GM18498 (cell line): ENCODE data around the gene TRIM63.

Source experiments
- ATAC-seq: cut with Tn5 transposase; IDR thresholded peaks from one replicate; pipeline ENCODE4 v1.9.1; 2021; ENCODE audit warnings: mild to moderate bottlenecking, moderate library complexity; ENCODE audit not compliant: unreplicated experiment

Gene TRIM63

DNA sequence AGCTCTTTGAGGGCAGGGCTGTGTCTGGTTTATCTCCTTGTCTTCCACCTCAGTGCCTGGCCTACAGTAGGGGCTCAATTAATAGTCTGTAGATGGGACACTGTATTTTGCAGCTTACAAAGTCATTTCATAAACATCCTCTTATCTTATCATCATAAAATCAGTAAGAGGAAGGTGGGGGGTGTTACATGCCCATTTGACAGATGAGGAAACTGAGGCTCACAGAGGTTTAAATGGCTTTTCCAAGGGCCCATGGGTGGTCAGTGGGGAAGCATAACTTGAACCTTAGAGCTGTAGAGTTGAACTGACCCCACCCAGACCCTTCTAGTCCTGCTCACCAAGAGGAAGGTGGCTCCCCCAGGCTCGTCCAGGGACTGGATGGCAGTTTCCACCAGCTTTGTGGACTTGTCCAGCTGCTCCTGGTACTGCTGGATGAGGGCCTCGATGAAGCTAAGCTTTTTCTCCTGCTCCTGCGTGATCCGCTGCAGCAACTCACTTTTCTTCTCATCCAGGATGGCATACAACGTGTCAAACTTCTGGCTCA is 9.3 kb downstream of the TRIM63 start:
- ATAC-seq: no peak

DNA sequence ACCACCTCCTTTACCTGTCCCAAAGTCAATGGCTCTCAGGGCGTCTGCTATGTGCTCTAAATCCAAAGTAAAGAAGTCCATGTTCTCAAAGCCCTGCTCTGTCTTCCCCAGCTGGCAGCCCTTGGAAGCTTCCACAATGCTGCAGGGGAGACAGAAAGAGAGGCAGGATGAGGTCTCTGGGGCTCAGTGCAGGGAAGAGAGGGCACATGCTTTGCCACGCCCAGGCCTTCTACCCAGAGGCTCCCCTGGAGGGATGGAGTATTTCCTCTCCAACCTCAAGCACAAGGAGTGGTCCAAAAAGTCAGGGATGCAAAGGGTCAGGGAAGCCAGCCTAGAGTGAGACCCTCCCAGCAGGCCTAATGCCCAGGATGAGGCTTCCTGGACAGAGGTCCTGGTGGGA is 10.2 kb downstream of the TRIM63 start:
- ATAC-seq: no peak

- ATAC-seq: no peak
Observed at GRCh38 chr1:26055041-26055440, 12.4 kb downstream of the TRIM63 start.

GRCh38 chr1:26053718-26054560 is 13.5 kb downstream of the TRIM63 start:
- ATAC-seq: no peak

GRCh38 chr1:26050248-26050640 is 17.2 kb downstream of the TRIM63 start:
- ATAC-seq: no peak

GRCh38 chr1:26049531-26050247 is 17.7 kb downstream of the TRIM63 start:
- no peak for ATAC-seq

GRCh38 chr1:26047278-26047874 is 20.1 kb downstream of the TRIM63 start:
- no peak for ATAC-seq

DNA sequence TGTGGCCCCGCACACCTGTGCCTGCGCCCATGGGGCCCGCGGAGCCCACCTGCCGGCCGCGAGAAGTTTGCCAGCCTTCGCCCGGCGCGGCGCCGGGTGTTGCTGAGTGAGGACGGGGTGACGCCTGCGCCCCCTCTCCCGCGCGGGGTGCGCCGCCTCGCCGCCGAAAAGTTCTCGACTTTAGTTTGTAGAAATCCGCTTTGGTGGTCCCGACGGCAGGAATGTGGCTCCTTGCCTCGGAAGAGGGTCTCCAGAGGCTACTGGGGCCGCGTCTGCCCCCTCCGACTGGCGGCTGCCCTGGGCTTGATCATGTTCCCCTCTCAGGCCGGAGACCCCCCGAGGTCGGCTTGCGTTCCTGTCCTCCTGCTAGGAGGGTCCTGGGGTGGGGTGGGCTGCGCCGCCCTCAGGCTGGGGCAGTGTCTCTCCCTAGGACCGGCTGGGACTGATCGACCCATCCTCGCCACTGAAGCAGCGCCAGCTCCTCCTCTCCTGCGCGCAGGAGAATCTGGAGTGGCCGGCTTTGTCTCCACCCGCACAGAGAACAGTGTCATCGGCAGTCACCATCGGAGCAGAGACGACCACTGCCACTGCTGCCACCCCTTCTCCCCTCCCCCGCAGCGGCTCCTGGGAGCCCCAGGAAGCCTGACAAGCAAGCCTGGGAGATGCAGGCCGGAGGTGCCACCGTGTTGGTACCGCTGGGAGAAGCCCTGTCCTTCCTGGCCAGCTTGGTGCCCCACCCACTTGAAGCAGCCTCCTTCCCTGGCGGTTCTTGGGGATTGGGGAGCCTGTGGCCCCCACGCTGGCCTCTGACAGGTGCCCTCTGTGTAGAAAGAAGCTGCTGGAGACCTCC is 21.0 kb downstream of the TRIM63 start:
- ATAC-seq: no peak

DNA sequence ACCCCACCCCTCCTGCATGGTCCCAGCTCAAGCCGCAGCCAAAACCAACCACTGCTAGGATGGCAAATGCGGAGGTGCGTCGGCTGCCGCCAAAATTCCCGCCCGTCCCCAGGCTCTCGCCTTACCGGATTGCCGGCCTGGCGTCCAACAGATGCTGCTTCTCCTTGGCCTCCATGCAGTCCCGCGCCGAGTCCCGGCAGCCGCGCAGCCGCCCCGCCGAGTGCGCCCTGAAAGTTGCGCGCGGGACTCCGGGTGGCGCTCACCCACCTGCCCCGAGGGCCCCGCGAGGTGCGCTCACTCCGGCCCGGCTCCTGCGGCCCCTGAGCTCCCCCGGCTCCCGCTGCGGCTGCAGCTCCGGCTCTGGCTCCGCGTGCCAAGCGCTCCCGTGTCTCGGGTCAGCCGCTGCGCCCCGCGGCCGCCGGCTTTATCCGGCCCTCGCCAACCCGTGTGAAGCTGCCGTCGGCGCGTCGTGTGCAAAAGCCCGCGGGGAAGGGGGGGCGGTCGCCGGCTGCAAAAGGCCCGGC is 21.6 kb downstream of the TRIM63 start, which contains the start of gene SLC30A2:
SLC30A2 (minus strand) TSS at position 397 of the 524 bp plus-strand sequence; CDS start at position 175, 222 bp downstream.
- no peak for ATAC-seq

DNA sequence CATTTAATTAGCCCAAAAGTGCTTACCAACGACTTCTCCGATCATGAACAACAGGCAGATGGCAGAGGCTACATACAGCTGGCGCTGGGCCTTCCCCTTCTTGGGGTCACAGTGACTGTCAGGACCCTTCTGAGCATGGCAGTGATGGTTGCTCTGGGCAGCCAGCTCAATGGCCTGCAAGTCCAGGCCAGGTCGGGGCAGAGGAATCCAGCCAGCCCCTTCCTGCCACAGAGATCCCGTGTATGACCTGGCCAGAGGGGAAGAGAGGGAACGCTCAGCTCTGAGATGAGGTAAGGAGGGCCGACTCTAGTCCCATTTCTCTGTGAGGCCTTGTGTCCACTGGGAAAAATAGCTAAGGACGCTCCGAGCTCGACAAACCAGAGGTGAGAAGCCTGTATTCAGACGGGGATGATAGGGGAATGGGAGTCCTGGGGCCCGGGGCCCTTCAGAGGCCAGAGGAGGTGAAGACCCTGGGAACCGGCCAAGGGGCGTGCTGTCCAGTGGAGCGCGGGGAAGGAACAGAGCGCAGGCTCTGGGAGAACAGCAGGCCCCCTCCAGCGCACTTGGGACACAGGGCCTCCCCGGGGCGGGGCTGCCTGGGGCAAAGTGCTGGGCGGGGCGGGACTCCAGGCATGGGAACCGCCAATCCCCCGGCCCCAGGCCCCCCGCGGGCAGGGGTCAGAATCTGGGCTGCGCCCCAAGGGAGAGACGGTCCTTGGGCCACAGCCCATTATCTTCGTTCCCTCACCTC is 22.3 kb downstream of the TRIM63 start:
- no peak for ATAC-seq

- ATAC-seq: no peak
Observed at GRCh38 chr1:26044414-26044813, 23.0 kb downstream of the TRIM63 start.

DNA sequence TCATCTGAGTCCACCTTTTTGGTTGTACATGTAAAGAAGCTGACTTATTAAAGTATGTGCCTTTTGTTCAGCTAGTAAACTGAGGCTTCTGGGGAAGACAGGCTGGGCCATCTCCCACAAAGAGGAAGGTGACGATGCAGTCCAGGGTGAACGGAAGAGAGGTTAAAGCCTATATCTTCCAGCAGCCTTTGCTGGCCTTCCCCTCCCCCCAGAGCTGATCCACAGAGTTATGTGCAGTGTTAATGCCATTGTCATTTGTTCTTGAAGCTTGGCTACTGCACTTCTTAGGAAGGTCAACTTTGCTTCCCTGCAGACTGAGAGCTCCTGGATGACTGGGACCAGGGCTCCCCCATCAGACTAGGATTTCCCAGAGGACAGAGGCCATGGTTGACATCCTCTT is 23.7 kb downstream of the TRIM63 start:
- ATAC-seq: no peak

GRCh38 chr1:26041978-26042377 is 25.5 kb downstream of the TRIM63 start:
- ATAC-seq: no peak

DNA sequence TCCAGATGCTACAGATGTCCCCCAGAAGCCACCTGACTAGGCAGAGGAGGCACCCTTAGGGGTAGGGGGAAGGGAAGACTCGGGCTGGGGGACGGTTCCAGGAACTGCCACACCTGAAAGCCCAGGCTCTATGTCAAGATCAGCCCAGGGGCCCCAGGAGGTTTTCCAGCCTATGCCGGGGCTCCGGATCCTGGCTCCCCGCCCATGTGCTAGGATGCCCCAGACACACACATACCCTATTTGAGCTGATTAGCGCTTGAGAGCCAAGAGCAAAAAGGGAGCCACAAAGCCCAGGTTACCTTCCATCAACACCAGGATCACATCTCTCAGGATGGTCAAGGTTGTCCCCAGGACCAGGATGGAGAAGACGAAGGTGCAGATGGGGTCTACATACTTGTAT is 26.0 kb downstream of the TRIM63 start:
- no peak for ATAC-seq

GRCh38 chr1:26038904-26039303 is 28.5 kb downstream of the TRIM63 start:
- no peak for ATAC-seq

GRCh38 chr1:26038477-26038876 is 29.0 kb downstream of the TRIM63 start:
- ATAC-seq: no peak

- no peak for ATAC-seq
Observed at GRCh38 chr1:26037904-26038303, 29.5 kb downstream of the TRIM63 start.

- no peak for ATAC-seq
Observed at GRCh38 chr1:26036756-26037281, 30.6 kb downstream of the TRIM63 start.
